ENCODE measurements around the gene PARVB. TPM values are rescaled to one million over a fixed set of nuclear protein-coding genes. Genes with fewer than 3 reads are reported as not detected.

PARVB gene
- total RNA-seq, 1 donor from 2014 or later: 12.7 TPM

- Histone ChIP-seq H3K4me2 (no peak overlapping the region), H3K9me3 (ENCODE audit: low read depth) (no peaks in the 10 kb centered on the region), H3K36me3 (no peaks in the 10 kb centered on the region), H3K9ac (no peak overlapping the region), H3K27me3 (no peaks in the 10 kb centered on the region), H3F3A (ENCODE audit: low read depth) (no peaks in the 10 kb centered on the region), H3K79me2 (ENCODE audit: low read depth) (no peaks in the 10 kb centered on the region), H3K4me3 (no peak overlapping the region), H3K4me1 (peaks cover 20% of the 10 kb centered on the region), H2AFZ (replicated peaks) (no peak overlapping the region), H3K27ac (no peak overlapping the region), H4K20me1 (ENCODE audit: low read depth) (no peaks in the 10 kb centered on the region)
- Mint-ChIP-seq H3K9me3 (no peaks in the 10 kb centered on the region), H3K36me3 (no peaks in the 10 kb centered on the region), H3K4me1 (peaks cover 31% of the 10 kb centered on the region), H3K27ac (peak overlapping the region; percentile 23), H3K4me3 (peak overlapping the region; percentile 30), H3K27me3 (ENCODE audit: insufficient read depth, low read depth) (peaks cover 4% of the 10 kb centered on the region)
- no peak for TF ChIP-seq CTCF (IDR thresholded peaks at IDR 0.05)
- no peak for TF ChIP-seq EZH2phosphoT487 (IDR thresholded peaks at IDR 0.05)
- TF ChIP-seq EZH2 (IDR thresholded peaks at IDR 0.05): no peak
- DNase-seq (ENCODE audit: low spot score): no peak
These were observed 134.7 kb downstream of the PARVB start for GRCh38 chr22:44158816-44159215.

- Histone ChIP-seq H3K4me2 (no peak overlapping the region), H3K4me1 (peaks cover 20% of the 10 kb centered on the region), H3K9me3 (ENCODE audit: low read depth) (no peaks in the 10 kb centered on the region), H3K79me2 (ENCODE audit: low read depth) (no peaks in the 10 kb centered on the region), H3K27me3 (no peaks in the 10 kb centered on the region), H3K36me3 (no peaks in the 10 kb centered on the region), H3F3A (ENCODE audit: low read depth) (no peaks in the 10 kb centered on the region), H3K27ac (no peak overlapping the region), H4K20me1 (ENCODE audit: low read depth) (no peaks in the 10 kb centered on the region), H3K4me3 (no peak overlapping the region), H3K9ac (no peak overlapping the region), H2AFZ (replicated peaks) (no peak overlapping the region)
- Mint-ChIP-seq H3K27me3 (ENCODE audit: insufficient read depth, low read depth) (peaks cover 4% of the 10 kb centered on the region), H3K4me3 (no peak overlapping the region), H3K27ac (peak overlapping the region; percentile 23), H3K9me3 (no peaks in the 10 kb centered on the region), H3K4me1 (peaks cover 31% of the 10 kb centered on the region), H3K36me3 (no peaks in the 10 kb centered on the region)
- no peak for TF ChIP-seq CTCF (IDR thresholded peaks at IDR 0.05)
- no peak for TF ChIP-seq EZH2 (IDR thresholded peaks at IDR 0.05)
- TF ChIP-seq EZH2phosphoT487 (IDR thresholded peaks at IDR 0.05): no peak
- DNase-seq (ENCODE audit: low spot score): no peak
These were observed 135.1 kb downstream of the PARVB start for GRCh38 chr22:44159221-44159620.

- Histone ChIP-seq H3K79me2 (ENCODE audit: low read depth) (no peaks in the 10 kb centered on the region), H3K4me2 (no peak overlapping the region), H4K20me1 (ENCODE audit: low read depth) (no peaks in the 10 kb centered on the region), H3K4me3 (no peak overlapping the region), H3K36me3 (no peaks in the 10 kb centered on the region), H2AFZ (replicated peaks) (no peak overlapping the region), H3K27me3 (no peaks in the 10 kb centered on the region), H3K9ac (no peak overlapping the region), H3K9me3 (ENCODE audit: low read depth) (no peaks in the 10 kb centered on the region), H3K4me1 (peaks cover 20% of the 10 kb centered on the region), H3F3A (ENCODE audit: low read depth) (no peaks in the 10 kb centered on the region), H3K27ac (no peak overlapping the region)
- Mint-ChIP-seq H3K36me3 (no peaks in the 10 kb centered on the region), H3K9me3 (no peaks in the 10 kb centered on the region), H3K27me3 (ENCODE audit: insufficient read depth, low read depth) (peaks cover 4% of the 10 kb centered on the region), H3K4me3 (no peak overlapping the region), H3K4me1 (peaks cover 33% of the 10 kb centered on the region), H3K27ac (no peak overlapping the region)
- no peak for DNase-seq (ENCODE audit: low spot score)
- TF ChIP-seq CTCF (IDR thresholded peaks at IDR 0.05): no peak
- no peak for TF ChIP-seq EZH2 (IDR thresholded peaks at IDR 0.05)
- TF ChIP-seq EZH2phosphoT487 (IDR thresholded peaks at IDR 0.05): no peak
These were observed 135.7 kb downstream of the PARVB start for GRCh38 chr22:44159811-44160210.

Measured in neural progenitor cell (in vitro differentiated cells).